ENCODE results near the gene TAX1BP3. TPM values are rescaled to one million over a fixed set of nuclear protein-coding genes. Genes with fewer than 3 reads are reported as not detected.

TAX1BP3 gene
- total RNA-seq, 2 experiments from 2014 or later, result 16.1 to 18.0 TPM

GRCh38 chr17:3656755-3657587 is 11.4 kb downstream of the TAX1BP3 start:
- ChIA-PET POLR2A (interaction anchor here (1.6 kb wide), 1 partner anchor 9 kb away, joined by 3 read pairs; no protein-coding TSS in a partner anchor), CTCF (no interaction called here)
- no peaks in the 10 kb centered on the region for H3K4me1 Mint-ChIP-seq (ENCODE audit: low read depth)
- H3K36me3 Mint-ChIP-seq (ENCODE audit: low read depth), result no peaks in the 10 kb centered on the region
- no peaks in the 10 kb centered on the region for H3K9me3 Mint-ChIP-seq (ENCODE audit: insufficient read depth)
- H3K27ac Mint-ChIP-seq, result no peak overlapping the region
- DNase-seq (no peak), ATAC-seq (no peak)
- H3K27me3 Mint-ChIP-seq (ENCODE audit: low read depth), result no peaks in the 10 kb centered on the region
- H3K4me3 Mint-ChIP-seq, result no peak overlapping the region

GRCh38 chr17:3656353-3656752 is 12.0 kb downstream of the TAX1BP3 start:
- no peak for ATAC-seq
- Mint-ChIP-seq H3K36me3 (ENCODE audit: low read depth) (no peaks in the 10 kb centered on the region), H3K4me3 (no peak overlapping the region), H3K27me3 (ENCODE audit: low read depth) (no peaks in the 10 kb centered on the region), H3K4me1 (ENCODE audit: low read depth) (no peaks in the 10 kb centered on the region), H3K9me3 (ENCODE audit: insufficient read depth) (no peaks in the 10 kb centered on the region), H3K27ac (no peak overlapping the region)
- POLR2A ChIA-PET, result interaction anchor here (1.6 kb wide), 1 partner anchor 9 kb away, joined by 3 read pairs; no protein-coding TSS in a partner anchor
- DNase-seq, result no peak
- CTCF ChIA-PET, result no interaction called here

- Mint-ChIP-seq H3K9me3 (ENCODE audit: insufficient read depth) (no peaks in the 10 kb centered on the region), H3K27ac (no peak overlapping the region), H3K4me3 (no peak overlapping the region), H3K36me3 (ENCODE audit: low read depth) (no peaks in the 10 kb centered on the region), H3K27me3 (ENCODE audit: low read depth) (no peaks in the 10 kb centered on the region), H3K4me1 (ENCODE audit: low read depth) (no peaks in the 10 kb centered on the region)
- DNase-seq (no peak), ATAC-seq (no peak)
- ChIA-PET POLR2A (interaction anchor here (1.6 kb wide), 1 partner anchor 8 kb away, joined by 3 read pairs; no protein-coding TSS in a partner anchor), CTCF (no interaction called here)
These were observed 12.6 kb downstream of the TAX1BP3 start for GRCh38 chr17:3655766-3656165.

GRCh38 chr17:3647769-3648555 is 20.4 kb downstream of the TAX1BP3 start:
- peaks cover 2% of the 10 kb centered on the region for H3K4me1 Mint-ChIP-seq (ENCODE audit: low read depth)
- H3K4me3 Mint-ChIP-seq, result no peak overlapping the region
- H3K27ac Mint-ChIP-seq, result no peak overlapping the region
- POLR2A ChIA-PET, result interaction anchor here (1.1 kb wide), 1 partner anchor 9 kb away, joined by 3 read pairs; no protein-coding TSS in a partner anchor
- no peaks in the 10 kb centered on the region for H3K9me3 Mint-ChIP-seq (ENCODE audit: insufficient read depth)
- peaks cover 5% of the 10 kb centered on the region for H3K36me3 Mint-ChIP-seq (ENCODE audit: low read depth)
- ATAC-seq (peak; percentile 89), DNase-seq (peak; percentile 65)
- CTCF ChIA-PET, result interaction anchor here (0.6 to 3.2 kb wide), 12 partner anchors 8 to 599 kb away, joined by 3 to 20 read pairs (median 4); partner anchors contain the start of genes CTNS and SHPK
- H3K27me3 Mint-ChIP-seq (ENCODE audit: low read depth), result no peaks in the 10 kb centered on the region

- POLR2A ChIA-PET, result interaction anchor here (1.1 kb wide), 1 partner anchor 9 kb away, joined by 3 read pairs; no protein-coding TSS in a partner anchor
These were observed 21.1 kb downstream of the TAX1BP3 start for GRCh38 chr17:3647251-3647650.

GRCh38 chr17:3645310-3645709 is 23.1 kb downstream of the TAX1BP3 start:
- ChIA-PET CTCF (no interaction called here), POLR2A (no interaction called here)
- peaks cover 10% of the 10 kb centered on the region for H3K4me1 Mint-ChIP-seq (ENCODE audit: low read depth)
- ATAC-seq (no peak), DNase-seq (no peak)
- H3K27ac Mint-ChIP-seq, result no peak overlapping the region
- H3K4me3 Mint-ChIP-seq, result no peak overlapping the region
- no peaks in the 10 kb centered on the region for H3K9me3 Mint-ChIP-seq (ENCODE audit: insufficient read depth)
- H3K27me3 Mint-ChIP-seq (ENCODE audit: low read depth), result no peaks in the 10 kb centered on the region
- H3K36me3 Mint-ChIP-seq (ENCODE audit: low read depth), result peaks cover 6% of the 10 kb centered on the region

More at GRCh38 chr17:3647251-3647650, 21.1 kb downstream of the TAX1BP3 start:
- CTCF ChIA-PET, result interaction anchor here (1.2 to 3.2 kb wide), 7 partner anchors 12 to 599 kb away, joined by 3 to 20 read pairs (median 5); partner anchors contain the start of genes CTNS and SHPK
- H3K4me1 Mint-ChIP-seq (ENCODE audit: low read depth), result peaks cover 2% of the 10 kb centered on the region
- ATAC-seq (no peak), DNase-seq (no peak)
- no peaks in the 10 kb centered on the region for H3K27me3 Mint-ChIP-seq (ENCODE audit: low read depth)
- peaks cover 5% of the 10 kb centered on the region for H3K36me3 Mint-ChIP-seq (ENCODE audit: low read depth)
- no peak overlapping the region for H3K27ac Mint-ChIP-seq
- H3K4me3 Mint-ChIP-seq, result no peak overlapping the region
- no peaks in the 10 kb centered on the region for H3K9me3 Mint-ChIP-seq (ENCODE audit: insufficient read depth)

GRCh38 chr17:3643889-3644349 is 24.5 kb downstream of the TAX1BP3 start:
- peaks cover 21% of the 10 kb centered on the region for H3K4me1 Mint-ChIP-seq (ENCODE audit: low read depth)
- H3K27ac Mint-ChIP-seq, result no peak overlapping the region
- no peak for DNase-seq
- no peaks in the 10 kb centered on the region for H3K27me3 Mint-ChIP-seq (ENCODE audit: low read depth)
- ChIA-PET CTCF (interaction anchor here (0.8 kb wide), 1 partner anchor 595 kb away, joined by 4 read pairs; no protein-coding TSS in a partner anchor), POLR2A (no interaction called here)
- peaks cover 7% of the 10 kb centered on the region for H3K36me3 Mint-ChIP-seq (ENCODE audit: low read depth)
- no peak for ATAC-seq
- H3K9me3 Mint-ChIP-seq (ENCODE audit: insufficient read depth), result no peaks in the 10 kb centered on the region
- H3K4me3 Mint-ChIP-seq, result no peak overlapping the region

- ChIA-PET POLR2A (no interaction called here), CTCF (no interaction called here)
- no peaks in the 10 kb centered on the region for H3K27me3 Mint-ChIP-seq (ENCODE audit: low read depth)
- H3K4me1 Mint-ChIP-seq (ENCODE audit: low read depth), result peaks cover 36% of the 10 kb centered on the region
- no peaks in the 10 kb centered on the region for H3K9me3 Mint-ChIP-seq (ENCODE audit: insufficient read depth)
- peaks cover 5% of the 10 kb centered on the region for H3K36me3 Mint-ChIP-seq (ENCODE audit: low read depth)
- ATAC-seq (no peak), DNase-seq (no peak)
- no peak overlapping the region for H3K27ac Mint-ChIP-seq
- H3K4me3 Mint-ChIP-seq, result no peak overlapping the region
These were observed 26.5 kb downstream of the TAX1BP3 start for GRCh38 chr17:3641717-3642486.

- DNase-seq (no peak), ATAC-seq (no peak)
- CTCF ChIA-PET, result interaction anchor here (1.2 kb wide), 2 partner anchors 8 to 39 kb away, joined by 3 to 7 read pairs; no protein-coding TSS in a partner anchor
- peaks cover 5% of the 10 kb centered on the region for H3K36me3 Mint-ChIP-seq (ENCODE audit: low read depth)
- H3K27me3 Mint-ChIP-seq (ENCODE audit: low read depth), result no peaks in the 10 kb centered on the region
- POLR2A ChIA-PET, result no interaction called here
- H3K27ac Mint-ChIP-seq, result no peak overlapping the region
- no peak overlapping the region for H3K4me3 Mint-ChIP-seq
- peaks cover 36% of the 10 kb centered on the region for H3K4me1 Mint-ChIP-seq (ENCODE audit: low read depth)
- no peaks in the 10 kb centered on the region for H3K9me3 Mint-ChIP-seq (ENCODE audit: insufficient read depth)
These were observed 27.4 kb downstream of the TAX1BP3 start for GRCh38 chr17:3641014-3641413.

- ChIA-PET POLR2A (no interaction called here), CTCF (interaction anchor here (0.7 to 1.2 kb wide), 5 partner anchors 9 to 813 kb away, joined by 3 to 7 read pairs (median 3); no protein-coding TSS in a partner anchor)
- ATAC-seq (no peak), DNase-seq (peak; percentile 43)
- Mint-ChIP-seq H3K4me1 (ENCODE audit: low read depth) (peaks cover 39% of the 10 kb centered on the region), H3K27me3 (ENCODE audit: low read depth) (no peaks in the 10 kb centered on the region), H3K9me3 (ENCODE audit: insufficient read depth) (no peaks in the 10 kb centered on the region), H3K4me3 (peak overlapping the region; percentile 47), H3K27ac (peak overlapping the region; percentile 85), H3K36me3 (ENCODE audit: low read depth) (peaks cover 3% of the 10 kb centered on the region)
These were observed 28.3 kb downstream of the TAX1BP3 start for GRCh38 chr17:3639981-3640596.
